Right forelimb (tissue), 1 donor: Measurements from ENCODE around the gene FLNB.

Experiments
- DNase-seq: peaks from one replicate; pipeline ENCODE4 v3.0.0-alpha.2; 2018

FLNB gene

GRCh38 chr3:58116161-58116955 lies 108.1 kb downstream of the FLNB start:
- no peak for DNase-seq

DNA sequence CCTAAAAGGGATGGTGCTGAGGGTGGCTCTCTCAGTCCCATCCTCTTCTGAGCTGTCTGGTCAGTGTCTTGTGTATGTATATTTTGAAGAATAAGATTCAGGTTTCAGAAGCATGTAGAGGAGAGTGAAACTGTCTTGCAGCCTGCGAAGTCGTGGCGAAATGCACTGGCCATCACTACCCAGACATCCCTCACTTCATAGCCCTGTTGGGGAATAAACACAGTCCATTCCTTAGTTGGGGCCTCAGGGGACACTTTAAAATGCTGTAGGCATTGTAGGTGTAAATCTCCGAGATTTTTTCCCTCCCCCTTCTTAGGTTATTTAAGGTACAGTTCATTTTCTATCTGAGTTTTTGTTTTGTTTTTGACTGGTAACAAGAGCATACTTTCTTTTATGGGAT lies 108.8 kb downstream of the FLNB start:
- no peak for DNase-seq

- DNase-seq: no peak
Observed at GRCh38 chr3:58117561-58118181, 109.4 kb downstream of the FLNB start.

- no peak for DNase-seq
Observed at GRCh38 chr3:58119186-58119585, 111.0 kb downstream of the FLNB start.

DNA sequence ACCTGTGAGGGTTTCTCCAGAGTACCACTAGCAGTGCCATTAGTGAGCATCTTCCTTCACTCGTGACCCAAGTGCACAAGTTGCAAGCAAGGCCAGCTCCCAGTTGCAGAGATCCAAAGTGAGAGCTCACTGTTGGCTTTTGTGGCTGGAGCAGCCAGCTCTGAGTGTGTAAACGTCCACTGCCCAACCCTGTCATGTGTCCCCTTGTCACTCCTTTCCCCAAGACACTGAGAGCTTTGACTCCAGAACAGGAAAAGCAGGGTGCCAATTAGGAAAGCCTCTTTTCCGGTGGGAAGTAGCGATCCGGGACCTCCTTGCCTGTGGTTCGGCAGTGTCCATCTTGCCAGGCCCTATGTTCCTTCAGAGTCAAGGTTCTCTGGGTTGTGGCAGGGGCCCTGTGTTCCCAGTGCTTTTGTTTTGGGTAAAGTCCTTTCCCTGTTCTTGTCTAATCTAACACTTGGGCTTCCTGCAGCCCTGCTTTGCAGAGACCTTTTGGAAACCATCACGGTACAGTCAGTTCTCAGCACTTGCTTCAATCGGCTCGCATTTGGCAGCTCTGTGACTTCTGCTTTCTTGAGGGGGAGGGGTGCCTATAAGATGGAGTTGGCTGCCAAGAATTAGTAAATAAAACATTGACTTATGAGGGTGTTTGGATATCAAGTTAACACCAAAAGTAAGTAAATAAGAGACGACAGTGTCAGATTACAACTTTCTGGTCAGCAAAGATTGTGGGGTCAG lies 112.0 kb downstream of the FLNB start:
- DNase-seq: no peak

DNA sequence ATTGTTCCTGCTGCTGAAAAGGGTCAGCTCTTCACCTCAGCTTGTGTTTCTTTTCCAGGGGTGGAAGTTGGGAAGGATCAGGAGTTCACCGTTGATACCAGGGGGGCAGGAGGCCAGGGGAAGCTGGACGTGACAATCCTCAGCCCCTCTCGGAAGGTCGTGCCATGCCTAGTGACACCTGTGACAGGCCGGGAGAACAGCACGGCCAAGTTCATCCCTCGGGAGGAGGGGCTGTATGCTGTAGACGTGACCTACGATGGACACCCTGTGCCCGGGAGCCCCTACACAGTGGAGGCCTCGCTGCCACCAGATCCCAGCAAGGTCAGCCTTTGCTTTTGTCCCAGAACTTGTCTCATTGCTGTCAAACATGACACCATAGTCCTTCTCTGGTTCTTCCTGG lies 113.0 kb downstream of the FLNB start:
- no peak for DNase-seq

DNA sequence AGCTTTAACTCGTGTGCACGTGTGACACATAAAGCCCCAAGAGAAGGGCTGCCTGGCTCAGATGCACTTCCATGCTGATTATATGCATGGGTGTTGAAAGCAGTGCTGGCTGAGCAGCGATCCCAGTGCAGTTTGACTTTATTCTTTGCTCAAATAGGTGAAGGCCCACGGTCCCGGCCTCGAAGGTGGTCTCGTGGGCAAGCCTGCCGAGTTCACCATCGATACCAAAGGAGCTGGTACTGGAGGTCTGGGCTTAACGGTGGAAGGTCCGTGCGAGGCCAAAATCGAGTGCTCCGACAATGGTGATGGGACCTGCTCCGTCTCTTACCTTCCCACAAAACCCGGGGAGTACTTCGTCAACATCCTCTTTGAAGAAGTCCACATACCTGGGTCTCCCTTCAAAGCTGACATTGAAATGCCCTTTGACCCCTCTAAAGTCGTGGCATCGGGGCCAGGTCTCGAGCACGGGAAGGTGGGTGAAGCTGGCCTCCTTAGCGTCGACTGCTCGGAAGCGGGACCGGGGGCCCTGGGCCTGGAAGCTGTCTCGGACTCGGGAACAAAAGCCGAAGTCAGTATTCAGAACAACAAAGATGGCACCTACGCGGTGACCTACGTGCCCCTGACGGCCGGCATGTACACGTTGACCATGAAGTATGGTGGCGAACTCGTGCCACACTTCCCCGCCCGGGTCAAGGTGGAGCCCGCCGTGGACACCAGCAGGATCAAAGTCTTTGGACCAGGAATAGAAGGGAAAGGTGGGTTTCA lies 114.9 kb downstream of the FLNB start:
- no peak for DNase-seq

DNA sequence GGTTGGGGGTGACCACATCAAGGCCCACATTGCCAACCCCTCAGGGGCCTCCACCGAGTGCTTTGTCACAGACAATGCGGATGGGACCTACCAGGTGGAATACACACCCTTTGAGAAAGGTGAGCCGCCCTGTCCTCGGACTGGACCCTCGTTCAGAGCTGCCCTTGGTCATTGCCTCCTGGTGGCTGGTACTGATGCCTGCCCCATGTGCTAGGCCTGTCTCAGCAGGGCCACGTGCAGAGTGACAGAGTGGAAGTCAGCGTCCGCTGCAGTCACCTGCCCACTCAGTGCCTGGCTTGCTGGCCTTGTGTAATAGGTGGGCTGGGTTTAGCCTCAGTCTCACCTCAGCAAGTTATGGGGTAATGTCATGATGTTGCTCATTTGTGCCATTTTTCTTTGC lies 116.2 kb downstream of the FLNB start:
- no peak for DNase-seq

- no peak for DNase-seq
Observed at GRCh38 chr3:58129041-58129770, 121.0 kb downstream of the FLNB start.

GRCh38 chr3:58130591-58130990 lies 122.4 kb downstream of the FLNB start:
- no peak for DNase-seq

- DNase-seq: no peak
Observed at GRCh38 chr3:58131101-58131825, 123.0 kb downstream of the FLNB start.

DNA sequence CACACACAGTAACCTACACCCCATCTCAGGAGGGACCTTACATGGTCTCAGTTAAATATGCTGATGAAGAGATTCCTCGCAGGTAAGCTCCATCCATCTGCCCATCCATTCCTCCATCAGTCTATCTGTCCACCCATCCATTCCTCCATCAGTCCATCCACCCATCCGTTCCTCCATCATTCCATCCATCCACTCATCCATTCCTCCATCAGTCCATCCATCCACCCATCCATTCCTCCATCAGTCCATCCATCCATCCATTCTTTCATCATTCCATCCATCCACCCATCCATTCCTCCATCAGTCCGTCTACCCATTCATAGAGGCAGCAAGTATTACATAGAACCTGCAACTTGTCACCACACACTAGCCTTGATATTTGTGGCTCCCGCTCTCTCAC lies 124.6 kb downstream of the FLNB start:
- DNase-seq: no peak

- DNase-seq: no peak
Observed at GRCh38 chr3:58134468-58134867, 126.2 kb downstream of the FLNB start.

DNA sequence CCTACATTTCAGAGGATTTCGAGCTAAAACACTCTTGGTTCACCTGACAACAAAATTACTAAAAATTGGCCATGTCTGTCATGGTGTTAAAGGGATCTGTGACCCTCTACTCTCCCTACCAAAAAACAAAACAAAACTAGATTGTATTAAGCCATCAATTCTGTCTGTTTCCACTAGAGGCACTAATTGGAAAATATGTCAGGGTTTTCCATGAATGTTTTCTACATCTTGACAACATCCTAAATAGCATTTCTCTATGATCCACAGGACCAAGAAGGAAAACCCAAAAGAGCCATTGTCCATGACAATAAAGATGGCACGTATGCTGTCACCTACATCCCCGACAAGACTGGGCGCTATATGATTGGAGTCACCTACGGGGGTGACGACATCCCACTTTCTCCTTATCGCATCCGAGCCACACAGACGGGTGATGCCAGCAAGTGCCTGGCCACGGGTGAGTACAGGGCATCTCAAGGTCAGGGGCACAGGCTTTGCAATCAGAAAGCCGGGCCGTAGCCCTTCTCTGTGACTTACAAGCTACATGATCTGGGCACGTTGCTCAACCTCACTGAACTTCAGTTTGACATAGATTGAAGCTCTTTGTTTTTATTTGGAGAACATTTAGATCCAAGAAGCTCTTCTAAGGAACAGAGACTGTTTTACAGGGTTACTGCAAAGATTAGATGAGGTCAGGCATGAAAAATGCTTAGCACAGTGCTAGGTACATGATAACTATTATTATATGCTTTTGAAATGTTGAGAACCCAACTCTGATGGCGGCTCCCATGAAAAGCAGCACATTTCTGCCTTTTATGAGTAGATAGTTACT lies 127.7 kb downstream of the FLNB start:
- DNase-seq: no peak

DNA sequence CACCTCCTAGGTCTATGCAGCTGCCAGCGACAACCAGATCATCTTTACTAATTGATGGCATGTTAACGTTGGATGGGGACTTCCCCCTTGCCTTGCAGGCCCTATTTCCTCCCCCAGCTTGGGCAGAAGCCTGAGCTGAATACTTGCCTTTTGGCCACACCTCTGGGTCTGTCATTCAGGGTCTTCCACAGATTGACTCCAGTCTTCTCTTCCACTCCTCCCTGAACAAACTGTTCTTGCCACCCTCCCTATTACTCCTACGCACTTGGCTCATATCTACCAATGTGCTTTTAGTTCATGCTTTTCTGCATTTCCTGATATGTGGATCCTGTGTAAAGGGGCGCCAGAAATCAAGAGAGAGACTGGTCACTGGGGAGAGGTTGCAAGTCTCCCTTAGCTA lies 129.1 kb downstream of the FLNB start:
- no peak for DNase-seq

GRCh38 chr3:58141766-58142345 lies 133.6 kb downstream of the FLNB start:
- DNase-seq: no peak

DNA sequence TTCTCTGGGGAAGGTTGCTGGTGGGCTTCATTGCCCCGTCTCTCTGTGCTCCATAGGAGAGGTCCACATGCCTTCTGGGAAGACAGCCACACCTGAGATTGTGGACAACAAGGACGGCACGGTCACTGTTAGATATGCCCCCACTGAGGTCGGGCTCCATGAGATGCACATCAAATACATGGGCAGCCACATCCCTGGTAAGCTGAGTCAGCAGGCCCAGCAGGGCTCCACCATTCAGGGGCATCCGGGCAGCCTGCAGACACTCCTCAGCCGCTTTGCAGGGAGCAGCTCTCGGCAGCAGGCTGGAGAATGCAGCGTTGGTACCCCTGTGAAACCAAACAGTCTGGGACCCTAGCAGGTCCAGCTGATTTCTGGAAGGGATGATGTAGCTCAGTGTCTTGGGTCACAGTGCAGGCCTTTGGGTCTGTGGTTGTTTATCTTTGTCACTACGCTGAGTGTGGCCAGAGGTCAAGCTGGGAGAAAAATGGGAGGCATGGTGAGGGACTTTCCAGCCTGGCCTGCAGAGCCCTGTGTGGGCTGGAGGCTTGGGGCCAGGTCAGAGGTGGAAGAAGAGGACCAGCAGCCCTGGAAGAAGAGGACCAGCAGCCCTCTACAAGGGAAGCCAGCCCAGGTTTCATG lies 135.3 kb downstream of the FLNB start:
- DNase-seq: no peak

GRCh38 chr3:58144478-58145325 lies 136.5 kb downstream of the FLNB start:
- DNase-seq: no peak

GRCh38 chr3:58148049-58148448 lies 139.8 kb downstream of the FLNB start:
- DNase-seq: no peak
